AG09309 (cell line): ENCODE measurements around the gene TNS4.

Experiments used
- DNase-seq: peaks from one replicate; pipeline ENCODE4 v3.0.0-alpha.2; 2010; ENCODE audit warnings: low read depth
- H3K4me3 ChIP-seq: 2 replicates; pipeline ENCODE4 v1.5.1; 2011; ENCODE audit warnings: mild to moderate bottlenecking, low read depth, low read length, moderate library complexity; ENCODE audit not compliant: control insufficient read depth
- TF ChIP-seq, protein P1 (sequence below): IDR thresholded peaks from 2 replicates; pipeline ENCODE4 v1.5.1; 2011; ENCODE audit warnings: mild to moderate bottlenecking, low read depth, low read length, inconsistent platforms; ENCODE audit not compliant: insufficient read depth, control insufficient read depth; ENCODE audit errors: missing control alignments

Gene TNS4

GRCh38 chr17:40485851-40486521 is 15.4 kb downstream of the TNS4 start:
- peak; percentile 98 for DNase-seq
- H3K4me3 ChIP-seq = peak overlapping the region; percentile 38
- TF ChIP-seq, protein P1, sequence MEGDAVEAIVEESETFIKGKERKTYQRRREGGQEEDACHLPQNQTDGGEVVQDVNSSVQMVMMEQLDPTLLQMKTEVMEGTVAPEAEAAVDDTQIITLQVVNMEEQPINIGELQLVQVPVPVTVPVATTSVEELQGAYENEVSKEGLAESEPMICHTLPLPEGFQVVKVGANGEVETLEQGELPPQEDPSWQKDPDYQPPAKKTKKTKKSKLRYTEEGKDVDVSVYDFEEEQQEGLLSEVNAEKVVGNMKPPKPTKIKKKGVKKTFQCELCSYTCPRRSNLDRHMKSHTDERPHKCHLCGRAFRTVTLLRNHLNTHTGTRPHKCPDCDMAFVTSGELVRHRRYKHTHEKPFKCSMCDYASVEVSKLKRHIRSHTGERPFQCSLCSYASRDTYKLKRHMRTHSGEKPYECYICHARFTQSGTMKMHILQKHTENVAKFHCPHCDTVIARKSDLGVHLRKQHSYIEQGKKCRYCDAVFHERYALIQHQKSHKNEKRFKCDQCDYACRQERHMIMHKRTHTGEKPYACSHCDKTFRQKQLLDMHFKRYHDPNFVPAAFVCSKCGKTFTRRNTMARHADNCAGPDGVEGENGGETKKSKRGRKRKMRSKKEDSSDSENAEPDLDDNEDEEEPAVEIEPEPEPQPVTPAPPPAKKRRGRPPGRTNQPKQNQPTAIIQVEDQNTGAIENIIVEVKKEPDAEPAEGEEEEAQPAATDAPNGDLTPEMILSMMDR = no peak

- no peak for DNase-seq
- TF ChIP-seq, protein P1 = no peak
- no peak overlapping the region for H3K4me3 ChIP-seq
Measured at GRCh38 chr17:40484973-40485530, 16.4 kb downstream of the TNS4 start.

DNA sequence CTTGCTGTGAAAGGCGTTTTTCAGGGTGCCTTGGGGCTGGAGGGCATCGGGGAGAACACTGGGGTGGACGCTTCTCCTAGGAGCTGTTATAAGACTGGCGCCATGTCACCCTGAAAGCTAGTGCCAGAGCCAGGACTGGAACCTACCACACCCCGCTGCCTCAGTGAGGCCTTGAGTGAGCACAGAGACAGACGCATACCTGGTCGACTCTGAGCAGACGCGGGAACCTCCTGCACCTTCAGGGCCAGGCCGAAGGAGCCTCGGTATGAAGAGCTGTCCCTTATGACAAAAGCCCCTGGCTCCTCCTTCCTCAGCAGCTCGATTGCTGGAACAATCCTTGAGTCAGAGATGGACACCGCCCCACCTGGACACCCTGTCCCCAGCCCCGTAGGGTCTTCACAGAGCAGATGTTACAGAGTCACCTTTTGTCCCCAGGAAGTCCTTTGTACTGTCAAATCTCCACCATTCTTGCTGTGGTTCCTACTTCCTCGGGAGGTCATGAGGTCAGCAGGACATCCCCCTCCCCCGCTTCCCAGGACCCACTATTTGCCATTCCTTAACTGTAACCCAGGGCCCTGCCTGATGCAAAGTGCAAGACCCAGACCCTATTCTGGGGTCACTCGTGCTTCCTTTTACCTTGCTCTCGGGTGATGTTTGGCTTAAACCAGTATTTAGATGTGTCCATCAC is 17.0 kb downstream of the TNS4 start:
- TF ChIP-seq, protein P1 = no peak
- no peak for DNase-seq
- H3K4me3 ChIP-seq = no peak overlapping the region

DNA sequence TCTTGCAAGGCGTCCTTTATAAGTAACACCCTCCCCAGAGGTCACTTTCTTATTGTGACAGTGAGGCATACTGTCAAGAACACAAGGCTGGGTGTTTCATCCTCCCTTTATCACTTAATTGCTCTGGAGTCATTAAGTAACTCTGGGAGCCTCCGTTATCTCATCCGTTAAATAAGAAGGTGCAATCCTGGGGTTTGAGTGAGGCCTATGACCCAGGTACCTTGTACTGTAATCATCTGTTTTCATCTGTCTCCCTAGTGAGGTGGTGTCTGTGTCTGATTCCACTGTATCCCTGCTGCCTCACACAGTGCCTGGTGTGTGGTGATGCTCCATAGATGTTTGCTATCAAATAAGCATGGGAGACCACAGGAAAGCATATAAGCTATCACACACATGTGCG is 17.7 kb downstream of the TNS4 start:
- H3K4me3 ChIP-seq = no peak overlapping the region
- TF ChIP-seq, protein P1 = no peak
- no peak for DNase-seq

- TF ChIP-seq, protein P1 = no peak
- no peak overlapping the region for H3K4me3 ChIP-seq
- DNase-seq = no peak
Measured at GRCh38 chr17:40482722-40483121, 18.7 kb downstream of the TNS4 start.

- TF ChIP-seq, protein P1 = no peak
- no peak for DNase-seq
- H3K4me3 ChIP-seq = no peak overlapping the region
Measured at GRCh38 chr17:40481106-40481505, 20.3 kb downstream of the TNS4 start.
